NT2/D1 (cell line): ENCODE measurements around the gene SAA4.

Experiments used
- SUZ12 ChIP-seq: IDR thresholded peaks from 2 replicates; pipeline ENCODE4 v1.6.1; 2011; ENCODE audit not compliant: insufficient read length, insufficient read depth; ENCODE audit errors: extremely low read depth
- YY1 ChIP-seq: IDR thresholded peaks from 2 replicates; pipeline ENCODE4 v1.6.1; 2011; ENCODE audit not compliant: insufficient read length, insufficient read depth

DNA sequence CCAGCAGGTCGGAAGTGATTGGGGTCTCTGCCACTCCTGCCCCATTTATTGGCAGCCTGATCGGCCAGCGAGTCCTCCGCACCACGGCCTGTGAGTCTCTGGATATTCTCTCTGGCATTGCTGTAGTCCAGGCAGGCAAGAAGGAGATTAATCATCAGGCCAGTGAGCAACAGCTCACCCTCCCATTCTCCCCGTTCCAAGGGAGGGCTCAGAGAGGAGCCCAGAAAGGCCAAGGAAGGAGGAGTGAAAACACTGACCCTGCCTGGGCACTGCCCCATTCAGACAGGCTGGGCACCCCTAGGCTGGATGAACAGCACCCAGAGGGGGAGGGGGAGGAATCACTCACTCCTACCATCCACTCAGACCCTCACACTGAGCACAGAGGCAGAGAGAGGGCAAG, 8.8 kb upstream of the SAA4 start:
- no peak for TF ChIP-seq YY1
- no peak for TF ChIP-seq SUZ12
